Thyroid gland (tissue), 4 donors: ENCODE measurements around the gene MLF2. TPM values are rescaled to one million over a fixed set of nuclear protein-coding genes. Genes with fewer than 3 reads are reported as not detected.

Experiments
- DNase-seq, 2 donors: peaks; one replicate each; pipeline ENCODE4 v3.0.0-alpha.2; 2019
- H3K27ac ChIP-seq, 3 donors: fragments of 200-600 bp; sonication (generic); 1 replicate in 2 of 3; 2 replicates in 1 of 3; pipeline ENCODE4 v1.5.1; 2016 to 2019; ENCODE audit warnings: mild to moderate bottlenecking in 1 of 3, moderate library complexity in 1 of 3
- H3K27me3 ChIP-seq: fragments of 200-600 bp; sonication (generic); one replicate; pipeline ENCODE4 v1.5.1; 2019
- H3K36me3 ChIP-seq, 2 donors: fragments of 200-600 bp; sonication (generic); one replicate each; pipeline ENCODE4 v1.5.1; 2016 to 2019
- H3K4me1 ChIP-seq, 2 donors: fragments of 200-600 bp; sonication (generic); one replicate each; pipeline ENCODE4 v1.5.1; 2017 to 2019
- H3K4me3 ChIP-seq, 3 donors: fragments of 200-600 bp; sonication (generic); replicated peaks in 1 of 3; 1 replicate in 2 of 3; 2 replicates in 1 of 3; pipeline ENCODE4 v1.5.1; 2016; ENCODE audit warnings: mild to moderate bottlenecking in 1 of 3
- H3K9me3 ChIP-seq: fragments of 200-600 bp; sonication (generic); one replicate; pipeline ENCODE4 v1.5.1; 2017
- CTCF ChIP-seq, 6 experiments: fragments of 200-600 bp in 3 of 6; fragments of 450-650 bp in 3 of 6; sonication (generic) in 3 of 6; IDR thresholded peaks; one replicate each; pipeline ENCODE4 v1.5.1; 2016 to 2019; ENCODE audit warnings: antibody characterized with exemption in 6 of 6, mild to moderate bottlenecking in 2 of 6, inconsistent platforms in 1 of 6, moderate library complexity in 1 of 6
- POLR2A ChIP-seq, 2 donors: fragments of 450-650 bp; IDR thresholded peaks; one replicate each; pipeline ENCODE4 v1.6.1; 2017; ENCODE audit warnings: antibody characterized with exemption in 2 of 2, mild to moderate bottlenecking in 2 of 2, moderate library complexity in 1 of 2
- WGBS, 2 donors: methylation state at CpG; one replicate each; pipeline ENCODE4 v1.1.5; 2017; 5-methylcytosine and 5-hydroxymethylcytosine counted together
- intact Hi-C: fragments of 100-400 bp; cut with DNase I; formaldehyde crosslinking; loops from one replicate; pipeline ENCODE4 v1.15.1; 2023
- total RNA-seq, 4 donors: library from RNA; depleted of rRNA; stranded (reverse); fragments of >200 nt; gene quantifications; one replicate each; pipeline ENCODE4 v1.2.3, GENCODE V29; 2016

Gene MLF2
- total RNA-seq, 4 donors from 2014 or later = 110 to 253 (median 196) TPM

GRCh38 chr12:6771091-6771495, 18.2 kb upstream of the MLF2 start:
- TF ChIP-seq CTCF (IDR thresholded peaks at IDR 0.05) (no peak), POLR2A (IDR thresholded peaks at IDR 0.05) (no peak)
- Histone ChIP-seq H3K4me1 (peaks cover 14 to 32% of the 10 kb centered on the region in 2 donors), H3K4me3 (no peak overlapping the region), H3K27ac (peak overlapping the region in 1 of 3 donors; percentile 42), H3K9me3 (no peaks in the 10 kb centered on the region), H3K27me3 (no peaks in the 10 kb centered on the region), H3K36me3 (peaks cover 9 to 11% of the 10 kb centered on the region in 2 donors)
- DNase-seq = no peak
- intact Hi-C loops = no loop called here
- WGBS, 2 donors = 88 to 92% methylated on average over 4 of the region's 4 CpGs

- 86 to 88% methylated on average over 10 of the region's 10 CpGs for WGBS, 2 donors
- H3K27ac ChIP-seq = peak overlapping the region in 1 of 3 donors; percentile 42
- no peaks in the 10 kb centered on the region for H3K27me3 ChIP-seq
- H3K4me3 ChIP-seq = no peak overlapping the region
- TF ChIP-seq POLR2A (IDR thresholded peaks at IDR 0.05) (no peak), CTCF (IDR thresholded peaks at IDR 0.05) (no peak)
- H3K36me3 ChIP-seq = peaks cover 9 to 11% of the 10 kb centered on the region in 2 donors
- no peaks in the 10 kb centered on the region for H3K9me3 ChIP-seq
- peaks cover 15 to 34% of the 10 kb centered on the region in 2 donors for H3K4me1 ChIP-seq
- intact Hi-C loops = no loop called here
- DNase-seq = no peak
Measured at GRCh38 chr12:6770600-6770999, 17.7 kb upstream of the MLF2 start.

GRCh38 chr12:6770094-6770493, 17.2 kb upstream of the MLF2 start:
- TF ChIP-seq POLR2A (IDR thresholded peaks at IDR 0.05) = no peak
- no peak for TF ChIP-seq CTCF (IDR thresholded peaks at IDR 0.05)
- H3K4me1 ChIP-seq = peaks cover 20 to 39% of the 10 kb centered on the region in 2 donors
- intact Hi-C loops = no loop called here

GRCh38 chr12:6769666-6770065, 16.7 kb upstream of the MLF2 start:
- Histone ChIP-seq H3K9me3 (no peaks in the 10 kb centered on the region), H3K27me3 (no peaks in the 10 kb centered on the region), H3K4me1 (peaks cover 24 to 43% of the 10 kb centered on the region in 2 donors), H3K4me3 (no peak overlapping the region), H3K36me3 (peaks cover 9 to 11% of the 10 kb centered on the region in 2 donors), H3K27ac (no peak overlapping the region)
- TF ChIP-seq POLR2A (IDR thresholded peaks at IDR 0.05) = no peak
- TF ChIP-seq CTCF (IDR thresholded peaks at IDR 0.05) = no peak
- intact Hi-C loops = no loop called here
- DNase-seq = no peak
- 71 to 75% methylated on average over 4 of the region's 4 CpGs for WGBS, 2 donors

More at GRCh38 chr12:6770094-6770493, 17.2 kb upstream of the MLF2 start:
- Histone ChIP-seq H3K27me3 (no peaks in the 10 kb centered on the region), H3K27ac (peak overlapping the region in 1 of 3 donors; percentile 42), H3K4me3 (no peak overlapping the region), H3K36me3 (peaks cover 9 to 11% of the 10 kb centered on the region in 2 donors), H3K9me3 (no peaks in the 10 kb centered on the region)
- 89% methylated on average over 12 of the region's 12 CpGs for WGBS, 2 donors
- no peak for DNase-seq

- no peak for TF ChIP-seq POLR2A (IDR thresholded peaks at IDR 0.05)
- TF ChIP-seq CTCF (IDR thresholded peaks at IDR 0.05) = no peak
- peaks cover 26 to 46% of the 10 kb centered on the region in 2 donors for H3K4me1 ChIP-seq
- H3K9me3 ChIP-seq = no peaks in the 10 kb centered on the region
- peaks cover 9 to 11% of the 10 kb centered on the region in 2 donors for H3K36me3 ChIP-seq
- DNase-seq = peak; percentile 75 to 80
- H3K27me3 ChIP-seq = no peaks in the 10 kb centered on the region
- H3K4me3 ChIP-seq = peak overlapping the region in 1 of 3 donors; percentile 69
- WGBS, 2 donors = 61 to 77% methylated on average over 5 to 6 of the region's 6 CpGs
- intact Hi-C loops = no loop called here
- peak overlapping the region in 2 of 3 donors; percentile 94 to 97 for H3K27ac ChIP-seq
Measured at GRCh38 chr12:6768990-6769389, 16.0 kb upstream of the MLF2 start.
